Activated CD8-positive, alpha-beta memory T cell treated with anti-CD3 and anti-CD28 coated beads, Interleukin-2, amount 50 U/mL, for 48 hours (primary cell): ENCODE data around the gene HOXA13.

Source experiments
- DNase-seq: peaks from one replicate; pipeline ENCODE4 v3.0.0-alpha.2; 2020

Gene HOXA13

DNA sequence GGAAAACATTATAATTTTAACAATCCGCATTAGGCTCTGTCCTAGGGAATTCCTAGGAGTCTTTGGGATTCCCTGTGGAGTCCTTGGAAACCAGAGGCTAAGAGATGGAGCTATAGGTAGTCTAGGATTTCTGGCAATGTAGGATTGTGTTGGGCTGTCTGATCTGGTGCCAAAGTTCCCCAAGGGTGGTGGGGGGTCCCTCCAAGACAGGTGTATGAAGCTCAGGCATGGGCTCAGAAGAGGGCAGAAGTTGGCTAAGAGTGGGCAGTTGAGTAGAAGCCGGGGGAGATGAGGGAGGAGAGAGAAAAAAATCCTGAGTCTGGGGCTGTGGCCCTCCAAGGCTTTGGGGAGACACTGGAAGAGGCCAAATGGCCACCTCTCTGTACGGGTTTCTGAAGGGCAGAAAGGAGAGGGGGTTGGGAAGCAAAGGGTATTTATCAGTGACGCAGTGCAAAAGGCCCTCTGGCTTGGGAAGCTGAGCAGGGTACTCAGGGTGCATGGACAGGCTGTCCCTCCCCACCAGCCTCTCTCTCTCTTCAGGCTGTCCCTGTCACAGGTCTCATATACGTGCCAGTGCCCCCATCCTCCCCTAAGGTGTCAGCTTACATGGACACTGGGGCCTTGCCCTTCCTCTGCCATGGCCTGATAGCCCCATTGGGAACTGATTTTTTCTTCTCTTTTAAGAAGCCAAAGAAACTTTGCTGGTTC lies 53.2 kb downstream of the HOXA13 start:
- DNase-seq = no peak

DNA sequence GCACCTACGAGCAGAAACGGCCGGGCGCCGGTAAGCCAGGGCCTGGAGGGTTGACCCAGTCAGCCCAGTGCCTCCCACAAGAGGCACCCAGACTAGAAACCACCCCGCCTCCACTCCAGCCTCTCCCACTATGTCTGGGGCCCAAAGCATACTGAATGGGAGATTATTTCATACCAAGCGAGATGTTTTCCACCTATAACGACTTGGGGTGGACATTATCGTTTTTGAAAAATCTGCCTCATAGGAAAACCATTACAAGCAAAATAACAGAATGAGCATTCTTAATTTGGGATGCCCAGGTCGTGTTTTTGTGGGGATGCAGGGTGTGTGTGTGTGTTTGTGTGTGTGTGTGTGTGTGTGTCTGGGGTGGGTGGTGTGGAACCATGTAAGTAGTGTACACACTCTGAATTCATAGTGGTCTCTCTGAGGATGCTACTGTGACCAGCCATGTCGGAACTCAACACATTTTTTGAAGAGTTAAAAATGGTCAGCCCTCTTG lies 53.9 kb downstream of the HOXA13 start:
- no peak for DNase-seq

DNA sequence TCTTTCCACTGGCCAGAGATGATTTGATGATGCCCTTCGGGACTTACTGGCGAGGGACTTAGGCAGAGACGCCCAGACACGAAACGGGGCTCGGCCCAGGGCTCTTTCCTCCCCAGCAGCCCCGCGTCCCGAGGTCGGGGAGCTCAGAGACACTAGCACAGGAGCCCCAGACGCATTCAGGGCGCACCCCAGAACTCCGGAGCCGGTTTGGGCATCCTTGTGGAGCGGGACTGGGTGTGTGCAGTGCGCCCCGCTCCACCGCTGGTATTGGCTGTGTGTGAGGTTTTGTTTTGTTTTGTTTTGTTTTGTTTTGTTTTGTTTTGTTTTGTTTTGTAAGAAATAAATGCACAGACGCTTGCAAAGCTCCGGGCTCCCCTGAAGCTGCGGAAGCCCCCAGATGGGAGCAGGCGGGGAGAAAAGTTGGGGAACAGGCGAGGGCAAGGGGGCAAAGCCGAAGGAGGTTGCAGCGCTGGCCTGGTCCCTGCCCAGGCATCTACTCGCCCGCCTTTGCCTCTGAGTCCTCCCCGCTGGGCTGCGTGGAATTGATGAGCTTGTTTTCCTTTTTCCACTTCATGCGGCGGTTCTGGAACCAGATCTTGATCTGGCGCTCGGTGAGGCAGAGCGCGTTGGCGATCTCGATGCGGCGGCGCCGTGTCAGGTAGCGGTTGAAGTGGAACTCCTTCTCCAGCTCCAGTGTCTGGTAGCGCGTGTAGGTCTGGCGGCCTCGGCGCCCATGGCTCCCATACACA lies 54.6 kb downstream of the HOXA13 start:
- no peak for DNase-seq

DNA sequence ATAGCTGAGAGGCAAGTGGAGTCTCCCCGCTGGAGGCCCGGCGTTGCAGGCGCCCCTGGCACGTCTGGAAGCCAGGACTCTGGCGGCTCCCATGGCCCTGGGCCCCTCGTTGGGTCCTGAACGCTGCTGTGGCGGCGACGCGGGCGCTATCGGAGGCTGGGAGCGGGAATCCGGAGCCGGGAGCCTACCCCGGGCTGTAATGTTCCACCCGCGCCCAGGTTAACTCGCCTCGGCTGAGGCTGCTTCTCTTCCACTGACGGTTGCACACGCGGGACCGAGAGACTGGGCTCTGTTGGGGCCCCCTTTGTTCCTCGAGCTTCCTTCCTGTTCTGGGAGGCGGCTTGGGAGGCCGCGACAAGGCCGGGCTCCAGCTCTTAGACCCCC lies 55.1 kb downstream of the HOXA13 start:
- no peak for DNase-seq
